ENCODE measurements around the gene CHRNE. TPM values are rescaled to one million over a fixed set of nuclear protein-coding genes. Genes with fewer than 3 reads are reported as not detected.
"Not testable (repeated sequence)": the region's sequence is repeated elsewhere in the genome, so short reads cannot be mapped to it uniquely, and the experiment has no call there.

CHRNE gene
- total RNA-seq, 6 experiments from 2014 or later, result 1.4 to 2.9 (median 2.0) TPM

- WGBS (ENCODE audit: insufficient coverage, low coverage, low lambda C conversion rate, missing lambda C conversion rate), result 91% methylated on average over 20 of the region's 22 CpGs
Observed at GRCh38 chr17:4869058-4869998, 33.6 kb downstream of the CHRNE start.

DNA sequence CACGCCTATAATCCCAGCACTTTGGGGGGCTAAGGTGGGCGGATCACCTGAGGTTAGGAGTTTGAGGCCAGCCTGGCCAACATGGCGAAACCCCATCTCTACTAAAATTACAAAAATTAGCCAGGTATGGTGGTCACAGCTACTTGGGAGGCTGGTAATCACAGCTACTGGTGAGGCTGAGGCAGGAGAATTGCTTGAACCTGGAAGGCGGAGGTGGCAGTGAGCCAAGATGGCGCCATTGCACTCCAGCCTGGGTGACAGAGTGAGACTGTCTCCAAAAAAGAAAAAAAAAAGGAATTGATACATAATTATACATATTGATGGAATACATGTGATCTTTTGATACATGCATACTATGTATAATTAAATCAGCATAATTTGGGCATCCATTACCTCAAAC, 35.4 kb downstream of the CHRNE start:
- H3K27ac ChIP-seq; intact Hi-C loops (cut with DNase I); H3K36me3 ChIP-seq; H3K4me3 ChIP-seq; ATAC-seq; H3K27me3 ChIP-seq; DNase-seq; H3K4me1 ChIP-seq; H3K9me3 ChIP-seq: not testable (repeated sequence)
- 71% methylated on average over 5 of the region's 5 CpGs for WGBS (ENCODE audit: insufficient coverage, low coverage, low lambda C conversion rate, missing lambda C conversion rate)

More at GRCh38 chr17:4869058-4869998, 33.6 kb downstream of the CHRNE start:
- intact Hi-C loops (cut with DNase I); H3K4me1 ChIP-seq; H3K27ac ChIP-seq; H3K27me3 ChIP-seq; H3K4me3 ChIP-seq; ATAC-seq; H3K9me3 ChIP-seq; H3K36me3 ChIP-seq; DNase-seq: not testable (repeated sequence)

DNA sequence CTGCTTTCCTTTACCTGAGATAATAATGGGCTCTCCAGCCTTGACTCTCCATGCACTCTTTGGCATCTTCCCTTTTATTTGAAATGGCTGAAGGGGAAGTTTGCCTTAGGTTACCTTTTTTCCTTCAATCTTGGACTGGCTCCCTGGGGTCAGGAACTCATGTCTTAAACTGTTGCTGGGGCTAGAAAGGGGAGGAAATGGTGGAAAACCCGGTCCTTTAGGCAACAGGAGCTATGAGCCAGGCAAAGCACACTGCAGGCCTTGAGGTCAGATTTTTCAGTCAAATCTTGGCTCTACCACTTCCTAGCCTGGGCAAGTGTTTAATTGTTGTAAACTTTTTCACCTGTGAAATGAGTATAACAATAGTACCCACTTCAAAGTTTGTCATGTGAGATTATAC, 39.6 kb downstream of the CHRNE start:
- no peaks in the 10 kb centered on the region for H3K4me1 ChIP-seq
- H3K27ac ChIP-seq, result no peak overlapping the region
- intact Hi-C loops (cut with DNase I), result no loop called here
- no peak for TF ChIP-seq POLR2A (IDR thresholded peaks at IDR 0.05)
- TF ChIP-seq, protein P1, sequence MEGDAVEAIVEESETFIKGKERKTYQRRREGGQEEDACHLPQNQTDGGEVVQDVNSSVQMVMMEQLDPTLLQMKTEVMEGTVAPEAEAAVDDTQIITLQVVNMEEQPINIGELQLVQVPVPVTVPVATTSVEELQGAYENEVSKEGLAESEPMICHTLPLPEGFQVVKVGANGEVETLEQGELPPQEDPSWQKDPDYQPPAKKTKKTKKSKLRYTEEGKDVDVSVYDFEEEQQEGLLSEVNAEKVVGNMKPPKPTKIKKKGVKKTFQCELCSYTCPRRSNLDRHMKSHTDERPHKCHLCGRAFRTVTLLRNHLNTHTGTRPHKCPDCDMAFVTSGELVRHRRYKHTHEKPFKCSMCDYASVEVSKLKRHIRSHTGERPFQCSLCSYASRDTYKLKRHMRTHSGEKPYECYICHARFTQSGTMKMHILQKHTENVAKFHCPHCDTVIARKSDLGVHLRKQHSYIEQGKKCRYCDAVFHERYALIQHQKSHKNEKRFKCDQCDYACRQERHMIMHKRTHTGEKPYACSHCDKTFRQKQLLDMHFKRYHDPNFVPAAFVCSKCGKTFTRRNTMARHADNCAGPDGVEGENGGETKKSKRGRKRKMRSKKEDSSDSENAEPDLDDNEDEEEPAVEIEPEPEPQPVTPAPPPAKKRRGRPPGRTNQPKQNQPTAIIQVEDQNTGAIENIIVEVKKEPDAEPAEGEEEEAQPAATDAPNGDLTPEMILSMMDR (IDR thresholded peaks at IDR 0.05), result no peak
- H3K27me3 ChIP-seq, result no peaks in the 10 kb centered on the region
- H3K4me3 ChIP-seq, result no peak overlapping the region
- 77% methylated on average over 1 of the region's 1 CpG for WGBS (ENCODE audit: insufficient coverage, low coverage, low lambda C conversion rate, missing lambda C conversion rate)
- no peaks in the 10 kb centered on the region for H3K36me3 ChIP-seq
- no peak for ATAC-seq
- DNase-seq, result no peak
- no peaks in the 10 kb centered on the region for H3K9me3 ChIP-seq

DNA sequence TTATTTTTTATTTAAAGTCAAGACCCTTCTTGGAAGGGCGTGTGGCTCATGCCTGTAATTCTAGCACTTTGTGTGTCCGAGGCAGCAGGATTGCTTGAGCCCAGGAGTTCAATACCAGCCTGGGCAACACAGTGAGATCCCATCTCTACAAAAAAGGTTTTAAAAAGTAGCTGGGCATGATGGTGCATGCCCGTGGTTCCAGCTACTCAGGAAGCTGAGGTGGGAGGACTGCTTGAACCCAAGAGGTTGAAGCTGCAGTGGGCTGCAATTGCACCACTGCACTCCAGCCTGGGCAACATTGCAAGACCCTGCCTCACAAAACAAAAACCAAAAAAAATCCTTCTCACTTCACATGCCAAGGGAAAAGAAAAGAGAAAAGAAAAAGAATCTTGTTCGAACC, 40.2 kb downstream of the CHRNE start:
- intact Hi-C loops (cut with DNase I), result no loop called here
- no peak for ATAC-seq
- H3K27me3 ChIP-seq, result no peaks in the 10 kb centered on the region
- WGBS (ENCODE audit: insufficient coverage, low coverage, low lambda C conversion rate, missing lambda C conversion rate), result 92% methylated on average over 3 of the region's 4 CpGs
- H3K4me3 ChIP-seq, result no peak overlapping the region
- H3K27ac ChIP-seq, result no peak overlapping the region
- no peaks in the 10 kb centered on the region for H3K9me3 ChIP-seq
- no peak for TF ChIP-seq POLR2A (IDR thresholded peaks at IDR 0.05)
- no peaks in the 10 kb centered on the region for H3K4me1 ChIP-seq
- DNase-seq, result no peak
- no peaks in the 10 kb centered on the region for H3K36me3 ChIP-seq

DNA sequence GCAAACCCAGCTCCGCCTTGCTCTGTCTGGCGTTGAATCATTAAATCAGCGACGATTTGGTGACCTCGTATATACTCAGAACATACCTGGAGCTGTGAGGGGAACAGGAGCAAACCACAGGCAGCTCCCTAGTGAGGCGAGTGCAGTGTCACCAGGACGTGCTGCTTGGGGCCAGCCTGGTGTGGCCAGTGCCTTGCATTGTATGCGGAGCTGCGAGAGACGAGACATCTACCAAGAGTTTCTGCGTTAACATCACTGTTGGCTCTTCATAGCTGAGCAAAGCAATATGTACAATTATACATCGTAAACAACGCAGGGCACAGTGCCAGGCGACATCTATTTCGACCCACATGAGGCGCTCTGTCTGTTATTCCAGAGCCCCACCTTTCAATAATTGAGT, 41.8 kb downstream of the CHRNE start:
- no peak for TF ChIP-seq POLR2A (IDR thresholded peaks at IDR 0.05)
- DNase-seq, result no peak
- 90% methylated on average over 6 of the region's 16 CpGs for WGBS (ENCODE audit: insufficient coverage, low coverage, low lambda C conversion rate, missing lambda C conversion rate)
- Histone ChIP-seq H3K27me3 (no peaks in the 10 kb centered on the region), H3K27ac (no peak overlapping the region), H3K9me3 (no peaks in the 10 kb centered on the region), H3K36me3 (no peaks in the 10 kb centered on the region), H3K4me3 (no peak overlapping the region), H3K4me1 (no peaks in the 10 kb centered on the region)
- intact Hi-C loops (cut with DNase I), result no loop called here
- ATAC-seq, result no peak

GRCh38 chr17:4860651-4861050, 42.2 kb downstream of the CHRNE start:
- Histone ChIP-seq H3K27ac (no peak overlapping the region), H3K36me3 (no peaks in the 10 kb centered on the region), H3K4me3 (no peak overlapping the region), H3K9me3 (no peaks in the 10 kb centered on the region), H3K27me3 (no peaks in the 10 kb centered on the region), H3K4me1 (no peaks in the 10 kb centered on the region)
- no peak for TF ChIP-seq POLR2A (IDR thresholded peaks at IDR 0.05)
- TF ChIP-seq, protein P1 (IDR thresholded peaks at IDR 0.05), result no peak
- 86% methylated on average over 5 of the region's 9 CpGs for WGBS (ENCODE audit: insufficient coverage, low coverage, low lambda C conversion rate, missing lambda C conversion rate)
- DNase-seq (no peak), ATAC-seq (no peak)
- intact Hi-C loops (cut with DNase I), result no loop called here
